HEK293T (cell line): ENCODE measurements around the gene TTC21A.

Experiments used
- ARNT ChIP-seq: fragments of 450-650 bp; IDR thresholded peaks from 2 replicates; pipeline ENCODE4 v1.6.1; 2017; ENCODE audit warnings: mild to moderate bottlenecking
- BHLHE40 ChIP-seq: fragments of 450-650 bp; IDR thresholded peaks from 2 replicates; pipeline ENCODE4 v1.6.1; 2016; ENCODE audit warnings: mild to moderate bottlenecking, moderate library complexity, borderline replicate concordance
- ELF4 ChIP-seq: fragments of 450-650 bp; IDR thresholded peaks from 2 replicates; pipeline ENCODE4 v1.6.1; 2017; ENCODE audit warnings: antibody characterized with exemption
- FOXA1 ChIP-seq: fragments of 450-650 bp; IDR thresholded peaks from 2 replicates; pipeline ENCODE4 v1.6.1; 2016; ENCODE audit warnings: mild to moderate bottlenecking
- FOXK2 ChIP-seq: fragments of 450-650 bp; IDR thresholded peaks from 2 replicates; pipeline ENCODE4 v1.6.1; 2016; ENCODE audit warnings: mild to moderate bottlenecking
- FOXM1 ChIP-seq: fragments of 450-650 bp; IDR thresholded peaks from 2 replicates; pipeline ENCODE4 v1.6.1; 2017; ENCODE audit warnings: mild to moderate bottlenecking, borderline replicate concordance
- HDGF ChIP-seq: fragments of 450-650 bp; IDR thresholded peaks from 2 replicates; pipeline ENCODE4 v1.6.1; 2017; ENCODE audit warnings: antibody characterized with exemption, borderline replicate concordance
- NFRKB ChIP-seq: fragments of 450-650 bp; IDR thresholded peaks from 2 replicates; pipeline ENCODE4 v1.6.1; 2016; ENCODE audit warnings: mild to moderate bottlenecking, moderate library complexity
- SP1 ChIP-seq: fragments of 450-650 bp; IDR thresholded peaks from 2 replicates; pipeline ENCODE4 v1.6.1; 2017
- SUZ12 ChIP-seq: fragments of 450-650 bp; IDR thresholded peaks from 2 replicates; pipeline ENCODE4 v1.6.1; 2016; ENCODE audit warnings: mild to moderate bottlenecking
- TARDBP ChIP-seq: fragments of 450-650 bp; IDR thresholded peaks from 2 replicates; pipeline ENCODE4 v1.6.1; 2016
- ZNF384 ChIP-seq: fragments of 450-650 bp; IDR thresholded peaks from 2 replicates; pipeline ENCODE4 v1.6.1; 2016
- TF ChIP-seq, protein P1 (sequence below): fragments of 450-650 bp; IDR thresholded peaks from 2 replicates; pipeline ENCODE4 v1.6.1; 2016

DNA sequence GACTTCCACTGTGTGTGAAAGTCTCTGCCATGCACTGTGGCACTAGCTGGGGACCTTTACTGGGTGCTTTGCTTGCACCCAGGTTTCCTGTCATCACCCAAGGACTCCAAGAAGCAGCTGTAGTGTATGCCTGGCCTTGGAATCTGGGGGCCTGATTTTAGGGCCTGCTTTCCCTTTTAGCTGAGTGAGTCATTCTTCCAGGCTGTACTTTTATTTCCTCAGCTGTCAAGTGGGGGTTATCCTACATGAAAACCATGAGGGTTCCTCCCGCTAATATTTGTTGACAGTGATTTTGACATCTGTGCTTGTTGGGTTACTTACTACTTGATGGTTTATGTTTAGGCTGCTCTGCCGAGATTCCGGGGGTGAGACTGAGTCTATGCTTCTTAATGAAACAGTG, 18.6 kb upstream of the TTC21A start:
- TF ChIP-seq BHLHE40 (no peak), NFRKB (no peak), FOXA1 (no peak), ARNT (no peak), FOXK2 (no peak), SUZ12 (no peak), TARDBP (no peak), FOXM1 (no peak), ZNF384 (no peak), ELF4 (no peak), SP1 (no peak), HDGF (no peak)
- TF ChIP-seq, protein P1, sequence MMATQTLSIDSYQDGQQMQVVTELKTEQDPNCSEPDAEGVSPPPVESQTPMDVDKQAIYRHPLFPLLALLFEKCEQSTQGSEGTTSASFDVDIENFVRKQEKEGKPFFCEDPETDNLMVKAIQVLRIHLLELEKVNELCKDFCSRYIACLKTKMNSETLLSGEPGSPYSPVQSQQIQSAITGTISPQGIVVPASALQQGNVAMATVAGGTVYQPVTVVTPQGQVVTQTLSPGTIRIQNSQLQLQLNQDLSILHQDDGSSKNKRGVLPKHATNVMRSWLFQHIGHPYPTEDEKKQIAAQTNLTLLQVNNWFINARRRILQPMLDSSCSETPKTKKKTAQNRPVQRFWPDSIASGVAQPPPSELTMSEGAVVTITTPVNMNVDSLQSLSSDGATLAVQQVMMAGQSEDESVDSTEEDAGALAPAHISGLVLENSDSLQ, result no peak
